ENCODE data around the gene CCDC57. TPM values are rescaled to one million over a fixed set of nuclear protein-coding genes. Genes with fewer than 3 reads are reported as not detected.

The CCDC57 gene
- total RNA-seq, 1 donor, result 21.0 TPM

- peak; percentile 79 for DNase-seq (ENCODE audit: insufficient read length, low spot score, missing footprints)
- Histone ChIP-seq H4K20me1 (ENCODE audit: insufficient read depth, low read length) (peaks cover 19% of the 10 kb centered on the region), H2AFZ (ENCODE audit: low read length) (no peak overlapping the region), H3K27me3 (ENCODE audit: insufficient read depth, low read length) (no peaks in the 10 kb centered on the region), H3K79me2 (ENCODE audit: insufficient read depth, low read length) (peaks cover 26% of the 10 kb centered on the region), H3K36me3 (ENCODE audit: insufficient read depth, low read length) (peaks cover 61% of the 10 kb centered on the region), H3K4me2 (ENCODE audit: insufficient read depth, low read length) (no peak overlapping the region), H3K4me3 (ENCODE audit: insufficient read depth, low read length) (no peak overlapping the region), H3K27ac (ENCODE audit: low read depth, low read length) (no peak overlapping the region), H3K4me1 (ENCODE audit: insufficient read depth, low read length) (peaks cover 4% of the 10 kb centered on the region), H3K9me3 (ENCODE audit: low read depth, low read length) (no peaks in the 10 kb centered on the region)
- TF ChIP-seq, protein P1, sequence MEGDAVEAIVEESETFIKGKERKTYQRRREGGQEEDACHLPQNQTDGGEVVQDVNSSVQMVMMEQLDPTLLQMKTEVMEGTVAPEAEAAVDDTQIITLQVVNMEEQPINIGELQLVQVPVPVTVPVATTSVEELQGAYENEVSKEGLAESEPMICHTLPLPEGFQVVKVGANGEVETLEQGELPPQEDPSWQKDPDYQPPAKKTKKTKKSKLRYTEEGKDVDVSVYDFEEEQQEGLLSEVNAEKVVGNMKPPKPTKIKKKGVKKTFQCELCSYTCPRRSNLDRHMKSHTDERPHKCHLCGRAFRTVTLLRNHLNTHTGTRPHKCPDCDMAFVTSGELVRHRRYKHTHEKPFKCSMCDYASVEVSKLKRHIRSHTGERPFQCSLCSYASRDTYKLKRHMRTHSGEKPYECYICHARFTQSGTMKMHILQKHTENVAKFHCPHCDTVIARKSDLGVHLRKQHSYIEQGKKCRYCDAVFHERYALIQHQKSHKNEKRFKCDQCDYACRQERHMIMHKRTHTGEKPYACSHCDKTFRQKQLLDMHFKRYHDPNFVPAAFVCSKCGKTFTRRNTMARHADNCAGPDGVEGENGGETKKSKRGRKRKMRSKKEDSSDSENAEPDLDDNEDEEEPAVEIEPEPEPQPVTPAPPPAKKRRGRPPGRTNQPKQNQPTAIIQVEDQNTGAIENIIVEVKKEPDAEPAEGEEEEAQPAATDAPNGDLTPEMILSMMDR (IDR thresholded peaks at IDR 0.05; ENCODE audit: extremely low read depth, low read depth, low read length), result no peak
Observed at GRCh38 chr17:82091264-82092066, 121.2 kb downstream of the CCDC57 start.

DNA sequence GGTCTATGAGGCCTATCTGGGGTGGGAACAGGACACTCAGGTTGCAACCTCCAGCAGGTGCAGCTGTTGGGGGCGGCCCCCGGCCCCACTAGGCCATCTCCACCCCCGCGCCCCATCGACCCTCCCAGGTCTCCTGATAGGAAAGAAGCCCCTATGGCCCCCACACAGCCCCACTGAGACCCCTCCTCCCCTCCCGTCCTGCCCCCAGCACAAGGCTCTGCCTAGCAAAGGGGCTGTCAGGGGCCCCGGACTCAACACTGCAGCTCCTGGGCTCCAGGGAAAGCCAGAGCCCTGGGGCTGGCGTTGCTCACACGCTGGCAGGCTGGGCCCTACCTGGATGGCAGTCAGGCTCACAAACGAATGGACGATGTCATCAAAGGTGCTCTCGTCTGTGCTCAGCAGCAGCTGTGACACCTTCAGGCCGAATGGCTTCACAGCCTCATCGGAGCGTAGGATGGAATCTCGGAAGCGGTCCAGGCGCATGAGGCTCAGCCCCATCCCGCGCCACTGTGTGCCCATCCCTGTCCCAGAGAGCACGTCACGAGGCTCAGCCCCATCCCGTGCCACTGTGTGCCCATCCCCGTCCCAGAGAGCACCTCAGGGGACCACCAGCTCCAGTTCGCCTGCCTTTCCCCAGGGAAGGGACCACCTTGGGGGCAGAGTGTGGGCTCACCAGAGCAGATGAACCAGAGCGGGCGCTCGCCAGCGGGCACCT is 121.9 kb downstream of the CCDC57 start:
- peaks cover 59% of the 10 kb centered on the region for H3K36me3 ChIP-seq (ENCODE audit: insufficient read depth, low read length)
- no peaks in the 10 kb centered on the region for H3K27me3 ChIP-seq (ENCODE audit: insufficient read depth, low read length)
- H3K4me2 ChIP-seq (ENCODE audit: insufficient read depth, low read length), result no peak overlapping the region
- peaks cover 11% of the 10 kb centered on the region for H4K20me1 ChIP-seq (ENCODE audit: insufficient read depth, low read length)
- no peak overlapping the region for H3K27ac ChIP-seq (ENCODE audit: low read depth, low read length)
- TF ChIP-seq, protein P1 (IDR thresholded peaks at IDR 0.05; ENCODE audit: extremely low read depth, low read depth, low read length), result no peak
- H3K4me3 ChIP-seq (ENCODE audit: insufficient read depth, low read length), result no peak overlapping the region
- no peak overlapping the region for H2AFZ ChIP-seq (ENCODE audit: low read length)
- no peaks in the 10 kb centered on the region for H3K4me1 ChIP-seq (ENCODE audit: insufficient read depth, low read length)
- H3K9me3 ChIP-seq (ENCODE audit: low read depth, low read length), result no peaks in the 10 kb centered on the region
- H3K79me2 ChIP-seq (ENCODE audit: insufficient read depth, low read length), result peaks cover 18% of the 10 kb centered on the region
- no peak for DNase-seq (ENCODE audit: insufficient read length, low spot score, missing footprints)

DNA sequence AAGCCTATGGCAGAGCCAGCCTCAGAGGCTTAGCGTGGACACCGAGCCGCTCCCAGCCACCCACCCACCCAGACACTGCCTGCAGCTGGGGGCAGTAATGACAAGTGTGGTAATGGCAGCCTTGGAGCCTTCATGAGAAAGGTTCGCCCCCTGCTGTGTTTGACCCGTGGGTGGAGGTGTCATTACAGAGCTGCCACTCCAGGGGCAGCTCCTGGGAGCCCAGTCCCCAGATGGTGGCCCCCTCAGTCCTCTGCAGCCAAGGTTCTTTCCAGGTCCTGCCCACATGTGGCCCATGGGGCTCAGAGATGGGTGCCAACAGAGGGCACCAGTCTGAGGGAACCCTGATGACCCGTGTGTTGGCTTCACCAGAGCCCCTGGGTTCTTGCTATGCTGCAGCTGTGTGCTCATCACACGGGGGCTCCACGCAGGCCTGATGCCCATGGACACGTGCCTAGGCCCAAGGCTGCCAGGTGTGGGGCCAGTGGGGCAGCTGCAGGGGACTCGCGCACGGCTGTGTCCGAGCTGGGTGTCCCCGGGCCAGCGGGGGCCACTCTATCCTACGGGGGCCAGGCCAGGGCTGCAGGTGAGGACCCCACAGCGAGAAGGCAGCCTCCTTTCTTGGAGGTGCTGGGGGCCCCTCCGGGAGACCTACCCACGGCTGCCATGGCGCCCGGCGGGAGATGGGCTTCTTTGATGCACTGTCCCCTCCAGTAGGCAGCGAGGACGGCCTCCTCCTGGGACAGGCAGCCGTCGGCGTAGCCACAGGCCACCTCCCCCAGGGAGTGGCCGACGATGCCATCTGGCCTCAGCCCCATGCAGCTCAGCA is 122.7 kb downstream of the CCDC57 start:
- peaks cover 5% of the 10 kb centered on the region for H4K20me1 ChIP-seq (ENCODE audit: insufficient read depth, low read length)

More for the DNA sequence above, 122.7 kb downstream of the CCDC57 start:
- Histone ChIP-seq H3K4me1 (ENCODE audit: insufficient read depth, low read length) (no peaks in the 10 kb centered on the region), H3K4me2 (ENCODE audit: insufficient read depth, low read length) (no peak overlapping the region), H3K9me3 (ENCODE audit: low read depth, low read length) (no peaks in the 10 kb centered on the region), H3K79me2 (ENCODE audit: insufficient read depth, low read length) (peaks cover 11% of the 10 kb centered on the region), H3K27me3 (ENCODE audit: insufficient read depth, low read length) (no peaks in the 10 kb centered on the region), H3K4me3 (ENCODE audit: insufficient read depth, low read length) (no peak overlapping the region), H2AFZ (ENCODE audit: low read length) (no peak overlapping the region), H3K27ac (ENCODE audit: low read depth, low read length) (no peak overlapping the region), H3K36me3 (ENCODE audit: insufficient read depth, low read length) (peaks cover 55% of the 10 kb centered on the region)
- DNase-seq (ENCODE audit: insufficient read length, low spot score, missing footprints), result peak; percentile 84
- TF ChIP-seq, protein P1 (IDR thresholded peaks at IDR 0.05; ENCODE audit: extremely low read depth, low read depth, low read length), result no peak

All from osteoblast (primary cell).